HG03575 (cell line): ENCODE measurements around the gene LAMA1.

Experiments used
- ATAC-seq: cut with Tn5 transposase; IDR thresholded peaks from one replicate; pipeline ENCODE4 v1.9.1; 2021; ENCODE audit not compliant: unreplicated experiment, insufficient number of reproducible peaks, low FRiP score; ENCODE audit errors: extremely low read depth

Gene LAMA1

DNA sequence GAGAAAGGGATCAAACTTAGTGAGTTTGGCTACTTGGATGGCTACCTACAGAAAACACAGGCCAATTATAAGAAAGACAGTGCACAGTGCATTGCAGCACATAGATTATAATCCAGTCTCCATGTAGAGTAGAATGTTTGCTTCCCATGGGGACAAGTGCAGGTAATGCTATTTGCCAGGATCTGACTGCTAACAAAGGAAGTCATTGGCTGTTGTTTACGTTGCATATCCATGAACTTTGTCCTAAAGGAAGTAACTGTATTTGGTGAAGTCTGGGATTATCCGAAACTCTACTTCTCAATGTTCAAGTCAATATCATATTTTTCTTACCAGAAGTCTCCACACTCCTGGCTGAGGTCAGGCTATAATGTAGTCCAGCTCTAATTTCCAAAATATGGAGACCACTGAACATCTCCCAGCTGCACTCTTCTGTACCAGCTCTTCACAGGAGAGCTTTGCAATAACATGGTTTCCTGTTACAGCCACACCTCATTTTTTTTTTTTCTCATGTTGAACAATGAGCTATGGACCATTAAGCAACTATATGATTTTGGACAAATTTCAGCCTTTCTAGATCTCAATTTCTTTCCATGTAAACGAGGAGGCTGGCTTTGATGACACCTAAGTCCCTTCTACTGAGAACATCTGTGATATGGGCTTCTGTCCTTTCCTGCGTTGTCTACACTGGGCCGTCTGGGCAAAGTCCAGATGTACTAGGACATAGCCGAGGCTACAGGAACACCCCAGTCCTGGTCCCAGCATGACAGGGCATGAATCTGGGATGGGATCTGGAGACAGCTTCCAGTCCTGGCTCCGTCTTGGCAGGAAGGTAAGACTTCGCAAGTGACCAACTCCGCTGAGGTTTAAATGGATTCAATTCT, 154.8 kb downstream of the LAMA1 start:
- ATAC-seq, result no peak

DNA sequence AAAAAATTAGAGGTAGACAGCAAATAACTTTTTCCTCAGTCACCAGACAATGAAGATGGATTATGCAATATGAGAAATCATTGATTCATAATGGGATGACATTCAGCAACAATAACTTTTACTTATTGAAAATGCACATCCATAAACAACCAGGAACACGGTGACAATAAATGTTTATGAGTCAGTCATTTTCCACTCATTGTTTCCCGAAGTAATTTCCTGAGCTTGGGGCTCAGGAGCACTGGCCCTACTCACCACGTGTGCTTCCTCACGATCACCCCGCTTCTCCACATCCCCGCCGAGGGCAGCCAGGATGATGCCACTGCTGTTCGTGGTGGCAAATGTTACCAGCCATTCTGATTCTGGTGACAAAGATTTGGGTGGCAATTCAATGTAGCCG, 156.3 kb downstream of the LAMA1 start:
- no peak for ATAC-seq

DNA sequence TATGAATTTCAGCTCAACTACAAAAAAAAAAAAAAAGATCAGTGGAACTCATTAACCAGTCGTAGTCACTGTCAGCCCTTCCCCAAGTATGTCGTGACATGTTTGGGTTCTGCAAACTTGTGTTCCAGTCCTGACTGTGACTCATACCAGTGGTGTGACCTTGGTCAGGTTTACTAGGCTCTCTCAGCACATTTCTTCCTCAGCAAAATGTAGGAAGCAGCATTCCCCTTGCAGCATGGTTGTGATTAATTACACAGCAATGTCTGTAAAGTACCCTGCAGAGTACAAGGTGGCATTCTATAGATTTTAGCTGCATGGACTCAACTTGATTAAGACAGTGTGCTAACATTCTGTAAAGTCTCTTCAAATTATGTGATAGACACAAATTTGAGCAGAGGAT, 156.9 kb downstream of the LAMA1 start:
- ATAC-seq, result no peak

DNA sequence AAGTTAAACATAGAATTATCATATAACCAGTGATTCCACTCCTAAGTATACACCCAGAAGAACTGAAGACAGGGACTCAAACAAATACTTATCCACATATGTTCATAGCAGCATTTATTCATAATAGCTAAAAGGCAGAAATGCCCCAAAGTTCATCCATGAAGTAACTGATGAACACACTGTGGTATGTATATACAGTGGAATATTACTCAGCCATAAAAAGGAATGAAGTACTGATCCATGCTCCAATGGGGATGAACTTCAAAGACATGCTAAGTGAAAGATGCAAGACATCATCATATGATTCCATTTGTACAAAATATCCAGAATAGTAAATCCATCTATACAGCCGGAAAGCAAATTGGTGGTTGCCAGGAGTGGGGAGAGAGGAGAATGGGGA, 157.5 kb downstream of the LAMA1 start:
- no peak for ATAC-seq

DNA sequence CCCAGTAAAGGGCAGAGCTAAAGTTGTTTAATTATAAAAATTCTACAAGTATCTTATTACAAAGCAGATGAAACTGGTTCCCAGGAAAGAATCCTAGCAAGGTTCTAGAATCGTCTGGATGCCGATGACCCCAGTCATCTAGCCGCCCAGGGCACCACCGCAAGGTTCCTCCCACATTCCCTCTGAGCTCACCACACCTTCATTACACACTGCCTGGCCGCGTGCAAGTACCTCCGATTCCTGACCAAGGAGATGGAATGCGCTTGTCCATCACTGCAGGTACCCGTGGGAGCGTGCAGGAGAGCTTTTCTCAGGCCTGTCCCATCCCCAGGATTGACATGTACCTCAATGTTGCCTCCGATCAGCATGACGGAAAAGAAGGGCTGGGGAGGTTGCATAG, 158.5 kb downstream of the LAMA1 start:
- no peak for ATAC-seq

DNA sequence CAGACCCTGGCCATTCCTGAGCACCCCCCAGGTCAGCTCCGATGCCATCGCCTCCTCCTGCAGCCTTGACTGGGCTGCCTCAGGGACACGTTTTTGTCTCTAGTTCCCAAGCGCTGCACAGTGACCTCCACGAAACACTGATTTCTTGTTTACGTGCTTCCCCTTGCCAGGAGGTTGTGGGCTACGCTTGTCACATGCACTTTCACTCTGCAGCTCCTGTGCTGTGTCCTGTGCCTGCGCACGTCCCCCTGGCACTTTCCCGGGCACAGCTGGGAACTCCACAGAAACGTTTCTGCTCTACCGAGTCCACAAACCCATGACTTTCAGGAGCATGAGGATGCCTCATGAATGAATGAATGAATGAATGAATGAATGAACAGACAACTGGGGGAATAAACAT, 160.6 kb downstream of the LAMA1 start:
- no peak for ATAC-seq

DNA sequence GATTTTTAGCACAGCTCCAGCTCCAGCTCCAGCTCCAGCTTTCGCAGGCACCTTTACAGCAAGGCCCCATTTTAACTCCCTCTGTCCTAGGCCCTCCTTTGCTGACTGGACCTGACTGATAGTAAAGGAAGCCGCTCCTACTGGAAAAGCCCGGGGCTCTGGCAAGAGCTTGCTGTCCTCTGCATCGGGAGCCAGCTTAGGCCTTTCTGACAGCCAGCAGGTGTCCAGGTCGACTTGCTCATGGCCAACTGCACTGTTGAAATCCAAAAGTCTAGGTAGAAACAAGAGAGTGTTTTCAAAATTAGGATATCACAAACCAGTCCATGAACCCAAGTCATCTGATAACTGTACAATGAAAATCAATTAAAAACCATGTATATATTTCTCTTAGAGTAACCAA, 161.1 kb downstream of the LAMA1 start:
- ATAC-seq, result no peak

DNA sequence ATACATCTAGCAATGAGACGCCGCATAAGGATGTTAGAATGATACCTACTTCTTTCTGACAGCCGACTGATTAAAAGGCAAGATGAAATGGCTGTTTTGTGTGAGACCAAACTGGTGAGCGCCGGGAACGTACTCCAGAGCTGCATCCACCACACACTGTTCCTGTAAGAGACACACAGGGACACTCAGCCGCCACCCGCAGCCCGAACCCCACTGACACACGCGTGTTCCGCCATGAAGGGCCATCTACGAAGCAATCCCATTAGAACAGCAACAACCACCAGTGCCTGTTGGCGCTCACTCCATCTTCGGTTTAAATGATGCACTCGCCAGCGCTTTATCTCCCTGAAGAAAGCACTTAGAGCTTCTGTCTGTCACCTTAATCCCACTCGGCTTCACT, 162.3 kb downstream of the LAMA1 start:
- no peak for ATAC-seq

DNA sequence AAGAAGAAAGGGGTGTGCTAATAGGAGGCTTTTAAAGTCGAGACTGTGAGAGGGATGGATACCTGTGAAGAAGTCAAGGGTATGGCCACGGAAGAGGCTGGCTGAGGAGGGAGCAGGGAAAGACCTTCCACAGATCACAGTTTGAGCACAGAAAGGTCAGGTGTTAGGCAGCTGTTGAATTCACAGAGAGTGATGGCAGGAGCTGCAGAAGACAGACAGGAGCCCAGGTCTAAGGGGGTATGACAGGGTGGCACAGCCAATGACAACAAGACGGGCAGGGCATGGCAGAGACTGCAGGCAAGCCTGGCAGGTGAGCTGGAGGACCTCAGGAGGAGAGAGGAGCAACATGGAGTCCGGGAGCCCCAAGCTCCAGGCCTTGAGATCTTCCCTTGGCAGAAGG, 163.1 kb downstream of the LAMA1 start:
- no peak for ATAC-seq

DNA sequence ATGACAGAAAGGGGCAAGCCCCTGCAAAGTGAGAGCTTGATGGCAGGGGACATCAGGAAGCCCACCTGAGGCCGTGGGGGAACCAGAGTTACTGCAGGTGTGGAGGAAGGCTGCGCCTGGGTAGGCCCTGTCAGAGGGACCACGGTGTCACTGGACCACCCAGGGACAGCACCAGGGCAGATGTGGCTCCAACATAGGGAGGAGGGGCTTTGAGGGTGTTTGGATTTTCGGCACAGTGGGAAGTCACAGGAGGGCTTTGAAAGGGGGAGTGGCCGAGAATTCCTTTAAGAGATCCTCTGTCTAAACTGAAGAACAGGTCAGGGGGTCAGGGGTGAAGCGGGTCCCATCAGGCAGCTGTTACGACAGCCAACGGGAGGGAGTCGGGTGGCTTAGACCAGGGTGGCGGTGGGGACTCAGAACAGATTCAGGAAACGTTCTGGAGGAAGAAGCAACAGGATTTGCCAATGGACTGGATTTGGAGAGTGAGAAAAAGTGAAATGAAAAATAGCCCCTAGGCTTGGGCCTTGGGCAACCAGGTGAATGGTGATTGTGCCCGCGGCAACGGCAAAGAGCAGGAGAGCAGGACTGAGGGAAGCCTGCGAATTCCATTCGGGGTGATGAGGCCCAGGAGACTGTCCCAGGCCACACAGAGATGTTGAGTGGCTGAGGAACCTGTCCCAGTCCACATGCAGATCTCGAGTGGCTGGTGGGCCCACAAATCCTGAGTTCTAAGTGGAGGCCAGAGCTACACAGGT, 166.1 kb downstream of the LAMA1 start:
- ATAC-seq, result no peak

DNA sequence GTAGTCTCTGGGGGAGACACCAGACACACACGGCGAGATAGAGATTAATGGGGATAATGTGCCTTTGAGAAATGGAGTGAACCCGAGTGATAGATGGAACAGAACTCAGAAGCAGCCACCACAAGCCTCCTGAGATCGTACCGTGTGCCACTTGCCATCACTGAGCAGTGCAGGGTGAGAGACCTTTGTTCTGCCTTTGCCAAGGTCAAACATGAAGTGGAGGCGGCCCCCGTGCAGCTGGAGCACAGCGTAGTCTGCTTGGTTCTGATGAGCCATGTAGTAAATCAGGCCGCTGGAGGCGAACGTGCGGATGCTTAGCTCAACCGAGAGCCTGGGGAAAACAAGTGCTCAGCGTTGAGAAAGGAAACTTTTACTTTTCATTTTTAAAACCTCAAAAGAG, 167.0 kb downstream of the LAMA1 start:
- ATAC-seq, result no peak

DNA sequence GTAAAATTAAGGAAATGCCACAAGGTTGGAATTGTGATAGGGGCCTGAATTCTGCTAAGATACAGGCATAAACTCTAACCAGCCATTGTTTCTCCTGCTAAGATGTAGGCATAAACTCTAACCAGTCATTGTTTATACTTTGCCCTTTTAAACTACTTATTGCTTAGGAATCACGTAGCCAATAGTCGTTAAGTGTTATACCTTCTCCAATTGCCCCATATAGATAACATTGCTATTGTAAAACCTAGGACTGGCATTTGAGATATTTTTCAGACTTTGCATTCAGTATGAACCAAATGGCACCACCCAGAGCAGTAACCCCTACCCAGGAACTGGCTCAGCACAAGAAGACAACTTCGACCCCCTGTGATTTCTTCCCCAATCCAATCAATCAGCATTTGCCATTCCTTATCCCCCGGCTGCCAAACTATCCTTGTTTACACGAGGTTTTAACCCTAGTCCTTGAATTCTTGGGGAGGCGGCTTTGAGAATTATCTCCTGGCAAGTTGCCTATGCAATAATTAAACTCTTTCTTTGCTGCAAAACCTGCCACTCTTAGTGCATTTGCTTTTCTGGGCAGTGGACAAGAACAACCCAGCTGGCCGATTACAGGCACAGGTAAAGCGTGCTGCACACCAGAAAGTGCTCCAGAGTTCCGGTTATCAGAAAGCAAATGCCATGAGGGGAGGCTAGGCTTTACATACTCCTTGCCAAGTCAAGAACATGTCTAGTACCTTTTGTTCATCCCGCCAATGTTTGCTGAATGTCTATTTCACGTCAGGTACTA, 167.6 kb downstream of the LAMA1 start:
- ATAC-seq, result no peak

DNA sequence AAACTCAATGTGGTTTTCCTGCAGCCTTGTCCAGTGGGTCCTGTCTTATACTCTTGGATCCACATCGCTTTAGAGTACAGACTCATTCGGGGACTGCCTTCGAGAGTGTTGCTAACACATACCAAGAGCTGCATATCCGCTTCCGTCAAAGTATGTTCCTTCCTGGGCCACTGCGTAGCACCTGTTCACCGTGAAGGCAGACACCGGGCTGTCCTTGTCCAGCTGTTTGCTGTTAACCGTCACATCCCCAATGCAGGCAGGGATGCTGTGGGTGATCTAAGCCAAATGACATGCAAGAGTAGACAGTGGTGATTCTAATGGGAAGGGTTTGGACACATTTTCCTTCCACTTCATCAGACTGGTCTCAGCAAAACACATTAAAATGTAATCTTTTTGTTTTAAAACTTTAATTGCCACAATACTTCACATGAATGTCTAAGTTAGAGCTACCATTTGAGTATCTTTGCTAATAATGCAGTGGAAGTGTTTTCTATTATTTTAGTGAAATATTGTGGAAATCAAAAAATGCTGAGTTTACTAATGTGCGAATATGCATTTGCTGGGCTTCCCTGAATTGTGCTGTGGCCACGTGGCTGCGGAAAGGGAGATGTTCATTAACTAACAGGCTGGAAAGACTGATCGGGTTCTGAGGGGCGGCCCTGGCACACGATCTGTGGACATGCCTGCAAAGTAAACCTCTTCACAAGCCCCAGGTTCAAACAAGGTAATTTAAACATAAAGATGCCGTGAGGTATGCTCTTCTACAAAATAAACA, 169.1 kb downstream of the LAMA1 start:
- ATAC-seq, result no peak

DNA sequence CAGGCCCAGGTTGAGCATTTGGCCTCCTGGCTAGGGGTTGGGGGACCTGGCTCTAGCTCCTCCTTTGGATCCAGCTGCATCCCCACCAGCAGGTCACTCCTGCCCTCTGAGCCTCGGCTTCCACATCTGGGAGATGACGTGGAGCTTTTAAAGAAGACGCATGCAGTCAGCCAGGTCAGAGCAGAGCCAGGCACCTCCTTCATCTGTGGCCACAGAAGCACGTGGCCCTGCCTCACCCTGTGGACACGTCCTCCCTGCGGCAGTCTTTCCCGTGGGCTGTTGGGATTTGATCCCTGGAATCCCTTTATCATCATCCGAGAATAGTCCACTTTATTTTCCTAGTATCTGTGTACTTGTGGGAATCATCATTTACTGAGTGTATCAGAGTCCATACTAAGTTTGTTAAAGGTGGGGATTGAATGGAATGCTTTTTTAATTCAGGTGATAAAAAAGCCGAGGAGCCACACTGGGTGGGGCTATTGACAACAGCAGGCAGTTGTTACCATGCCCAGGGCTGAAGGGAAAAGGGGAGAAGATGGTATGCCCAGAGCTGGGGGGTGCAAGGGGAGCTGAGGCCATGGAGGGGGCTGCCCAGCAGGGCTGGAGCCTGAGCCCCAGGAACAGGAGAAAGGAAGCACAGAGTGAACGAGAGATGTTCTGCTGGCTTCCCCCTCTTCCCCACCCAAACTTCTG, 170.1 kb downstream of the LAMA1 start:
- ATAC-seq, result no peak

DNA sequence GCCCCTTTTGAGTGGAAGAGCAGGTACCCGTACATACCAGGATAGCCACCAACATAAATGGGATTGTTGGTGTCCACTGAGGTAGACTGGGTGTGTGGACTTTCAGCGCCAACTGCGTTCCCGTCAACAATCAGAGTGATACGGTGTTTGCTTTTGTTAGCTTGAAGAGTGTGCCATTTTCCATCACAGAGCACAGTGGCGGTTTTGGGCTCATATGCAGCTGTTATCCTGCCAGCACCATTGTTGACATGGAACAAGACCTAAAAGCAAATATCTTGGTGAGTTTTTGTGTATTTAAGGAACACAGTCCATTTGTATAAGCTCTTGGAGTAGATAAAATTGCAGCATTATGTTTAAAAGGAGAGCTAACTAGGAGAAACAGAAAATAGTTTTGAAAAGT, 174.5 kb downstream of the LAMA1 start:
- no peak for ATAC-seq

DNA sequence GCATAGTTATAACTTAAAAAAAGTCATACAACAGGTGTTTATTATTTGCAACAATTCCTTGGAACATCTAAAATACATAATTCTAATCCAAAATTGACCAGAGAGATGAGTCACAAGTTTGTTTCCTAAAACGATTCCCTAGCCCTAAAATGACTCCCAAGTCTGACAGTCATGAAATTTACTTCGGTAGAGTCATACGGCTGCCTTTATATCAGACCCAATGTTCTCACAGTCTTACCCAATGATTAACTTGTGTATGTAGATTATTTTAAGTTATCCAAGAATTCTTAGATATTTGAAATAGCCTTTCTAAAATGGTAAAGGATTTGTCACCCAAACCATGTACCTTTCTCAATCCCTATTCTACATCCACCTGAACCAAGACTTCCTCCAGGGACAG, 174.9 kb downstream of the LAMA1 start:
- ATAC-seq, result no peak

DNA sequence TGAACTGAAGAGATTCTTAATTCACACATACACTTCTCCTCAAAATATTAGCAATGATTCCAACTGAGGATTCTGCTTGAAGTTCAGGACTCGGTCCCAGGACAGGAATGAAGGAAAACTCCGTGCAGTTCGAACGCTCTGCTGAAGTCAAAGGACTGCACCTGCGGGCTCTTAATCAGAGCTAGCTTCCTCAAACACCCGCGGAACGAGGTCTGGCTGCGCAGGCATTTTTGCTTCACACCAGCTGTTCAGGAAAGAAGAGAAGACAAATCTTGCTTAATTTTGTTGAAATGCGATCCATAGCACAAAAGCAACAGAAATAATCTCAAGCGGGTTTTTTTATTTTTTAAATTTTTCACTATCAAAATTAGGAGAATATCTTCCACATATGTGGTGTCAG, 175.6 kb downstream of the LAMA1 start:
- no peak for ATAC-seq

DNA sequence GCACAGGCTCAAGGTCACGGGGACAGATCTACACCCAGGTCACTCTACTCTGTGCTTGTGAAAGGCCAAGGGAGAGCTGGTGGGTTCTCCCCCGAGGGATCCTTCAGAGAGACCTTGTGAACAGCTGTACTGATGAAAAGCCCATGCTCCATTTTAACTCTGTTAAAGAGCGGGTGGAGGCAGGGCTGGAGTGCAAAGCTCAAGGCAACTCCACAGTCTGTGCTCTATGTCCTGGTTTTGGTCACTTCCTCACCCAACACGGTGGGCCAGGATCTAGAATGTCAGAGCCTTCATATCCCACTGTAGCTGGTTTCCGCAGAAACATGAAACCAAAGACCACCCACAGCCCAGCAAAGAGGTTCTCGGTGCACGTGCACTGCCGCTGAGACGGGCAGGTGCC, 177.1 kb downstream of the LAMA1 start:
- no peak for ATAC-seq
